ENCODE results near the gene BCKDHB.

BCKDHB gene

DNA sequence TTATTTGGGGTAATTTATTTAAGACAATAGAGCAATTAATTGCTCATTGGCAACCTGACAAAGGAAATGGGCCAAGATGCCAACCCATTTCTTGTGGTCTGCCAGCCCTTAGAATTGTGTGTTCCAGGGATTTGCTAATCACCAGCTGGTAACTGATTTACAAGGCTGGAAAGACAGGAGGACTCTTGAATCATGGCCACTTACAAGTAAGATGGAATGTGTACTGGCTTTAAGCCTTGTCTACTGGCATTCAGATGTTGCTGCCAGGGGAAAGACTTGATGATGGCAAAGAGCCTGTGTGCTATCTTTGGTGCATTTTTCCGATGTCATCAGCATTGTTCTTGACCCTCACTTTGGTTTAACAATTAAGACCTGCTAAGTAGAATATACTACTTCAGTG is 91.0 kb downstream of the BCKDHB start:
- Histone ChIP-seq H3K9ac (ENCODE audit: low read length) (no peak overlapping the region), H3K4me3 (ENCODE audit: low read length) (no peak overlapping the region), H3K27me3 (replicated peaks; ENCODE audit: insufficient read depth, low read length) (no peaks in the 10 kb centered on the region), H3K27ac (ENCODE audit: low read length) (no peak overlapping the region), H4K20me1 (ENCODE audit: insufficient read depth, low read length) (no peaks in the 10 kb centered on the region), H3K9me2 (replicated peaks; ENCODE audit: insufficient read depth, low read length) (no peaks in the 10 kb centered on the region), H3K9me3 (replicated peaks; ENCODE audit: insufficient read depth, low read length) (no peaks in the 10 kb centered on the region), H3K4me1 (ENCODE audit: low read length) (peaks cover 3% of the 10 kb centered on the region; the same call in 1 of the 2 replicates), H3K36me3 (replicated peaks; ENCODE audit: insufficient read depth, low read length) (no peaks in the 10 kb centered on the region), H2AFZ (ENCODE audit: low read length) (no peak overlapping the region), H3F3A (ENCODE audit: insufficient read depth, low read length) (no peaks in the 10 kb centered on the region), H3K4me2 (ENCODE audit: low read depth, low read length) (no peak overlapping the region), H3K79me2 (ENCODE audit: low read length) (no peaks in the 10 kb centered on the region)
- no peak for DNase-seq
- TF ChIP-seq EZH2phosphoT487 (IDR thresholded peaks at IDR 0.05; ENCODE audit: low read length) (no peak), EZH2 (optimal IDR thresholded peaks at IDR 0.05; ENCODE audit: low read depth, low read length) (no peak)
- TF ChIP-seq, protein P1, sequence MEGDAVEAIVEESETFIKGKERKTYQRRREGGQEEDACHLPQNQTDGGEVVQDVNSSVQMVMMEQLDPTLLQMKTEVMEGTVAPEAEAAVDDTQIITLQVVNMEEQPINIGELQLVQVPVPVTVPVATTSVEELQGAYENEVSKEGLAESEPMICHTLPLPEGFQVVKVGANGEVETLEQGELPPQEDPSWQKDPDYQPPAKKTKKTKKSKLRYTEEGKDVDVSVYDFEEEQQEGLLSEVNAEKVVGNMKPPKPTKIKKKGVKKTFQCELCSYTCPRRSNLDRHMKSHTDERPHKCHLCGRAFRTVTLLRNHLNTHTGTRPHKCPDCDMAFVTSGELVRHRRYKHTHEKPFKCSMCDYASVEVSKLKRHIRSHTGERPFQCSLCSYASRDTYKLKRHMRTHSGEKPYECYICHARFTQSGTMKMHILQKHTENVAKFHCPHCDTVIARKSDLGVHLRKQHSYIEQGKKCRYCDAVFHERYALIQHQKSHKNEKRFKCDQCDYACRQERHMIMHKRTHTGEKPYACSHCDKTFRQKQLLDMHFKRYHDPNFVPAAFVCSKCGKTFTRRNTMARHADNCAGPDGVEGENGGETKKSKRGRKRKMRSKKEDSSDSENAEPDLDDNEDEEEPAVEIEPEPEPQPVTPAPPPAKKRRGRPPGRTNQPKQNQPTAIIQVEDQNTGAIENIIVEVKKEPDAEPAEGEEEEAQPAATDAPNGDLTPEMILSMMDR (IDR thresholded peaks at IDR 0.05; ENCODE audit: low read length), result no peak

DNA sequence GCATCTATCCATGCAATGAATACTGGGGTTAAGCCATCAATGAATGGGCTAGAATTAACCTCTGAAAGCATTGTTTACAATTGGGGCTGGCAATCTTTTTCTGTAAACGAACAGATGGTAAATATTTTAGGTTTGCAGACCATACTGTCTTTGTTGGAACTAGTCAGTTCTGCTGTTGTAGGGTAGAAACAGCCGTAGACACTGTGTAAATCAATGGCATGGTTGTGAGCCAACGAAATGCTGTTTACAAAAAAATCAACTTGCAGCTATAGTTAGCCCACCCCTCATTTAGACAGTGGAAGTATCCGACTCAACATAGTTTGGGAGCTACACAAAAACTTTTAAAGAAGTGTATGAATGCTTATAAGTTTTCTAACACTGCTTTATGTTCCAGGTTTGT is 91.5 kb downstream of the BCKDHB start:
- no peaks in the 10 kb centered on the region for H3K36me3 ChIP-seq (replicated peaks; ENCODE audit: insufficient read depth, low read length)
- H3K9me3 ChIP-seq (replicated peaks; ENCODE audit: insufficient read depth, low read length), result no peaks in the 10 kb centered on the region
- no peaks in the 10 kb centered on the region for H3F3A ChIP-seq (ENCODE audit: insufficient read depth, low read length)
- no peak for DNase-seq
- no peak overlapping the region for H3K27ac ChIP-seq (ENCODE audit: low read length)
- H3K4me3 ChIP-seq (ENCODE audit: low read length), result no peak overlapping the region
- TF ChIP-seq, protein P1 (IDR thresholded peaks at IDR 0.05; ENCODE audit: low read length), result no peak
- no peak for TF ChIP-seq EZH2 (optimal IDR thresholded peaks at IDR 0.05; ENCODE audit: low read depth, low read length)
- TF ChIP-seq EZH2phosphoT487 (IDR thresholded peaks at IDR 0.05; ENCODE audit: low read length), result no peak
- no peaks in the 10 kb centered on the region for H3K27me3 ChIP-seq (replicated peaks; ENCODE audit: insufficient read depth, low read length)
- peaks cover 3% of the 10 kb centered on the region; the same call in 1 of the 2 replicates for H3K4me1 ChIP-seq (ENCODE audit: low read length)
- no peaks in the 10 kb centered on the region for H4K20me1 ChIP-seq (ENCODE audit: insufficient read depth, low read length)
- H3K9me2 ChIP-seq (replicated peaks; ENCODE audit: insufficient read depth, low read length), result no peaks in the 10 kb centered on the region
- no peaks in the 10 kb centered on the region for H3K79me2 ChIP-seq (ENCODE audit: low read length)
- H3K4me2 ChIP-seq (ENCODE audit: low read depth, low read length), result no peak overlapping the region
- H3K9ac ChIP-seq (ENCODE audit: low read length), result no peak overlapping the region
- no peak overlapping the region for H2AFZ ChIP-seq (ENCODE audit: low read length)

DNA sequence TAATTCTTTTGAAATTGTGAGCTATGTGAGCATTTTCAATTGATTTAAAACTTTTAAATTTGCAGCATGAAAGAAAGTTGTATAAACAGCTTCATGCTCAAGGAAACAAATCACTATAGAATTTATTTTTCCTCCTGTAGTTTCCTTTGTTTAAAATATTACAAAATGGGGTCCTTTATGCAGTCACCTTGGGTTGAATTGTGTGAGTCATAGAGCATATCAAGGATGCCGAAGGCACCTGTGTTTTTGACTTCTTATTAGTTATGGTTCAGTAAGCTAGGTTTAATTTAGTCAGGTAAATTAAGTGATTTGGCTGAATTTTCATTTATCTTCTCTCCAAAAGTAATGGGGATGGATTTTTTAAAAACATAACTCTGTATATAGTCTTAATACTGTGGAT is 96.8 kb downstream of the BCKDHB start:
- Histone ChIP-seq H3K9me2 (replicated peaks; ENCODE audit: insufficient read depth, low read length) (no peaks in the 10 kb centered on the region), H4K20me1 (ENCODE audit: insufficient read depth, low read length) (no peaks in the 10 kb centered on the region), H3K27me3 (replicated peaks; ENCODE audit: insufficient read depth, low read length) (no peaks in the 10 kb centered on the region), H2AFZ (ENCODE audit: low read length) (no peak overlapping the region), H3K4me3 (ENCODE audit: low read length) (no peak overlapping the region), H3K9ac (ENCODE audit: low read length) (no peak overlapping the region), H3F3A (ENCODE audit: insufficient read depth, low read length) (no peaks in the 10 kb centered on the region), H3K36me3 (replicated peaks; ENCODE audit: insufficient read depth, low read length) (no peaks in the 10 kb centered on the region), H3K4me2 (ENCODE audit: low read depth, low read length) (no peak overlapping the region), H3K4me1 (ENCODE audit: low read length) (no peaks in the 10 kb centered on the region), H3K79me2 (ENCODE audit: low read length) (no peaks in the 10 kb centered on the region), H3K9me3 (replicated peaks; ENCODE audit: insufficient read depth, low read length) (no peaks in the 10 kb centered on the region), H3K27ac (ENCODE audit: low read length) (no peak overlapping the region)
- DNase-seq, result no peak
- TF ChIP-seq, protein P1 (IDR thresholded peaks at IDR 0.05; ENCODE audit: low read length), result no peak
- TF ChIP-seq EZH2phosphoT487 (IDR thresholded peaks at IDR 0.05; ENCODE audit: low read length) (no peak), EZH2 (optimal IDR thresholded peaks at IDR 0.05; ENCODE audit: low read depth, low read length) (no peak)
